Measurements from ENCODE around the gene IFT122. TPM values are rescaled to one million over a fixed set of nuclear protein-coding genes. Genes with fewer than 3 reads are reported as not detected.
A peak's percentile ranks its signal among the peaks of the same experiment; 100 is the strongest.
"Not testable (repeated sequence)": the region's sequence is repeated elsewhere in the genome, so short reads cannot be mapped to it uniquely, and the experiment has no call there.

IFT122 gene
- total RNA-seq (2014; rRNA removed; shearing (Covaris generic); ENCODE audit: low replicate concordance), result 4.7 and 6.6 TPM in 2 replicates

GRCh38 chr3:129439817-129440617 is at the start of gene IFT122, which contains the start of gene MBD4:
Gene IFT122, plus strand, starts transcription at chr3:129440224. Its CDS starts 107 bp downstream, at chr3:129440331.
Gene MBD4, minus strand, starts transcription at chr3:129439948. Its CDS starts 115 bp downstream, at chr3:129439833.
- Histone ChIP-seq H3K4me1 (ENCODE audit: low read length) (peaks cover 53% of the 10 kb centered on the region), H3K36me3 (ENCODE audit: insufficient read depth, low read length) (peaks cover 12% of the 10 kb centered on the region; the same call in 1 of the 2 replicates), H3K79me2 (ENCODE audit: low read length) (peaks cover 44% of the 10 kb centered on the region), H3K4me2 (ENCODE audit: low read depth, low read length, poor library complexity, severe bottlenecking) (peak within 1 kb of the TSS; percentile 88), H4K20me1 (ENCODE audit: insufficient read depth, low read depth, low read length) (no peaks in the 10 kb centered on the region), H3K27ac (ENCODE audit: low read length) (peak within 1 kb of the TSS; percentile 93), H3K9me2 (replicated peaks; ENCODE audit: insufficient read depth, low read length) (no peaks in the 10 kb centered on the region), H3K27me3 (ENCODE audit: low read length) (no peaks in the 10 kb centered on the region), H2AFZ (ENCODE audit: low read length) (peak within 1 kb of the TSS; percentile 27; the same call in 1 of the 2 replicates), H3K4me3 (ENCODE audit: low read length) (peak within 1 kb of the TSS; percentile 91), H3K9ac (ENCODE audit: low read length) (peak within 1 kb of the TSS; percentile 94), H3K9me3 (ENCODE audit: low read length) (no peaks in the 10 kb centered on the region)
- DNase-seq, result peak; percentile 100

GRCh38 chr3:129391583-129391982 is 48.4 kb upstream of the IFT122 start:
- H3K27ac ChIP-seq (ENCODE audit: low read length); H3K4me2 ChIP-seq (ENCODE audit: low read depth, low read length, poor library complexity, severe bottlenecking); H3K27me3 ChIP-seq (ENCODE audit: low read length); H3K9me2 ChIP-seq (replicated peaks; ENCODE audit: insufficient read depth, low read length); H3K9ac ChIP-seq (ENCODE audit: low read length); H3K4me3 ChIP-seq (ENCODE audit: low read length); H2AFZ ChIP-seq (ENCODE audit: low read length); H3K9me3 ChIP-seq (ENCODE audit: low read length); DNase-seq; H3K4me1 ChIP-seq (ENCODE audit: low read length): not testable (repeated sequence)
- Histone ChIP-seq H4K20me1 (ENCODE audit: insufficient read depth, low read depth, low read length) (peaks cover 14% of the 10 kb centered on the region; the same call in 1 of the 2 replicates), H3K36me3 (ENCODE audit: insufficient read depth, low read length) (peaks cover 21% of the 10 kb centered on the region), H3K79me2 (ENCODE audit: low read length) (peaks cover 16% of the 10 kb centered on the region)

- not testable (repeated sequence) for DNase-seq; H3K9ac ChIP-seq (ENCODE audit: low read length); H3K27ac ChIP-seq (ENCODE audit: low read length); H3K4me1 ChIP-seq (ENCODE audit: low read length); H3K4me3 ChIP-seq (ENCODE audit: low read length); H3K9me2 ChIP-seq (replicated peaks; ENCODE audit: insufficient read depth, low read length); H3K9me3 ChIP-seq (ENCODE audit: low read length); H3K27me3 ChIP-seq (ENCODE audit: low read length); H2AFZ ChIP-seq (ENCODE audit: low read length); H3K4me2 ChIP-seq (ENCODE audit: low read depth, low read length, poor library complexity, severe bottlenecking)
- H3K79me2 ChIP-seq (ENCODE audit: low read length), result peaks cover 23% of the 10 kb centered on the region
- peaks cover 18% of the 10 kb centered on the region for H3K36me3 ChIP-seq (ENCODE audit: insufficient read depth, low read length)
- H4K20me1 ChIP-seq (ENCODE audit: insufficient read depth, low read depth, low read length), result peaks cover 19% of the 10 kb centered on the region; the same call in 1 of the 2 replicates
Observed at GRCh38 chr3:129392106-129392887, 47.7 kb upstream of the IFT122 start.

GRCh38 chr3:129393271-129393670 is 46.8 kb upstream of the IFT122 start:
- no peak overlapping the region for H3K4me2 ChIP-seq (ENCODE audit: low read depth, low read length, poor library complexity, severe bottlenecking)
- H3K27me3 ChIP-seq (ENCODE audit: low read length), result no peaks in the 10 kb centered on the region
- no peak overlapping the region for H3K27ac ChIP-seq (ENCODE audit: low read length)
- H3K36me3 ChIP-seq (ENCODE audit: insufficient read depth, low read length), result peaks cover 16% of the 10 kb centered on the region; the same call in 1 of the 2 replicates
- no peak overlapping the region for H3K9ac ChIP-seq (ENCODE audit: low read length)
- H3K9me2 ChIP-seq (replicated peaks; ENCODE audit: insufficient read depth, low read length), result no peaks in the 10 kb centered on the region
- H3K79me2 ChIP-seq (ENCODE audit: low read length), result peaks cover 33% of the 10 kb centered on the region
- H3K4me1 ChIP-seq (ENCODE audit: low read length), result peaks cover 9% of the 10 kb centered on the region
- H2AFZ ChIP-seq (ENCODE audit: low read length), result no peak overlapping the region
- no peak for DNase-seq
- H3K9me3 ChIP-seq (ENCODE audit: low read length), result no peaks in the 10 kb centered on the region
- peaks cover 24% of the 10 kb centered on the region; the same call in 1 of the 2 replicates for H4K20me1 ChIP-seq (ENCODE audit: insufficient read depth, low read depth, low read length)
- H3K4me3 ChIP-seq (ENCODE audit: low read length), result no peak overlapping the region

- DNase-seq; H2AFZ ChIP-seq (ENCODE audit: low read length); H3K27me3 ChIP-seq (ENCODE audit: low read length); H3K4me2 ChIP-seq (ENCODE audit: low read depth, low read length, poor library complexity, severe bottlenecking); H3K9ac ChIP-seq (ENCODE audit: low read length); H3K4me3 ChIP-seq (ENCODE audit: low read length); H3K27ac ChIP-seq (ENCODE audit: low read length); H3K9me2 ChIP-seq (replicated peaks; ENCODE audit: insufficient read depth, low read length); H3K9me3 ChIP-seq (ENCODE audit: low read length): not testable (repeated sequence)
- Histone ChIP-seq H3K4me1 (ENCODE audit: low read length) (peaks cover 12% of the 10 kb centered on the region), H4K20me1 (ENCODE audit: insufficient read depth, low read depth, low read length) (peaks cover 29% of the 10 kb centered on the region; the same call in 1 of the 2 replicates), H3K79me2 (ENCODE audit: low read length) (peaks cover 39% of the 10 kb centered on the region), H3K36me3 (ENCODE audit: insufficient read depth, low read length) (peaks cover 16% of the 10 kb centered on the region; the same call in 1 of the 2 replicates)
Observed at GRCh38 chr3:129393760-129394564, 46.1 kb upstream of the IFT122 start.

GRCh38 chr3:129398803-129399144 is 41.2 kb upstream of the IFT122 start:
- peak; percentile 53 for DNase-seq
- Histone ChIP-seq H2AFZ (ENCODE audit: low read length) (no peak overlapping the region; the same call in 1 of the 2 replicates), H3K9me3 (ENCODE audit: low read length) (no peaks in the 10 kb centered on the region)

GRCh38 chr3:129399145-129399894 is 40.7 kb upstream of the IFT122 start:
- no peaks in the 10 kb centered on the region for H3K9me3 ChIP-seq (ENCODE audit: low read length)
- H3K9me2 ChIP-seq (replicated peaks; ENCODE audit: insufficient read depth, low read length), result no peaks in the 10 kb centered on the region
- H3K4me2 ChIP-seq (ENCODE audit: low read depth, low read length, poor library complexity, severe bottlenecking), result peak overlapping the region; percentile 93
- peaks cover 22% of the 10 kb centered on the region for H3K4me1 ChIP-seq (ENCODE audit: low read length)
- peaks cover 6% of the 10 kb centered on the region; the same call in 1 of the 2 replicates for H3K36me3 ChIP-seq (ENCODE audit: insufficient read depth, low read length)
- H3K4me3 ChIP-seq (ENCODE audit: low read length), result peak overlapping the region; percentile 84
- no peaks in the 10 kb centered on the region for H3K27me3 ChIP-seq (ENCODE audit: low read length)
- peak overlapping the region; percentile 61 for H3K27ac ChIP-seq (ENCODE audit: low read length)
- peak overlapping the region; percentile 84 for H3K9ac ChIP-seq (ENCODE audit: low read length)
- DNase-seq, result peak; percentile 96
- peaks cover 29% of the 10 kb centered on the region; the same call in 1 of the 2 replicates for H4K20me1 ChIP-seq (ENCODE audit: insufficient read depth, low read depth, low read length)
- peaks cover 43% of the 10 kb centered on the region for H3K79me2 ChIP-seq (ENCODE audit: low read length)
- peak overlapping the region; percentile 25 for H2AFZ ChIP-seq (ENCODE audit: low read length)

More at GRCh38 chr3:129398803-129399144, 41.2 kb upstream of the IFT122 start:
- peak overlapping the region; percentile 84 for H3K9ac ChIP-seq (ENCODE audit: low read length)
- peak overlapping the region; percentile 84 for H3K4me3 ChIP-seq (ENCODE audit: low read length)
- H3K27me3 ChIP-seq (ENCODE audit: low read length), result no peaks in the 10 kb centered on the region
- H3K4me1 ChIP-seq (ENCODE audit: low read length), result peaks cover 22% of the 10 kb centered on the region
- peaks cover 29% of the 10 kb centered on the region; the same call in 1 of the 2 replicates for H4K20me1 ChIP-seq (ENCODE audit: insufficient read depth, low read depth, low read length)
- peak overlapping the region; percentile 93 for H3K4me2 ChIP-seq (ENCODE audit: low read depth, low read length, poor library complexity, severe bottlenecking)
- no peaks in the 10 kb centered on the region for H3K9me2 ChIP-seq (replicated peaks; ENCODE audit: insufficient read depth, low read length)
- peaks cover 6% of the 10 kb centered on the region; the same call in 1 of the 2 replicates for H3K36me3 ChIP-seq (ENCODE audit: insufficient read depth, low read length)
- peak overlapping the region; percentile 61 for H3K27ac ChIP-seq (ENCODE audit: low read length)
- peaks cover 43% of the 10 kb centered on the region for H3K79me2 ChIP-seq (ENCODE audit: low read length)
